NCI-H526 (cell line): ENCODE data around the gene ASL.
A peak's percentile ranks its signal among the peaks of the same experiment; 100 is the strongest.
"Not testable (repeated sequence)": the region's sequence is repeated elsewhere in the genome, so short reads cannot be mapped to it uniquely, and the experiment has no call there.

Experiments
- DNase-seq, 2 experiments: peaks; one replicate each; lab custom pipeline; 2025; lab: John Stamatoyannopoulos, UW

The ASL gene

GRCh38 chr7:66119245-66119850, 43.7 kb downstream of the ASL start:
- no peak for DNase-seq

- DNase-seq: no peak
Measured at GRCh38 chr7:66123175-66123528, 47.5 kb downstream of the ASL start.

- DNase-seq: not testable (repeated sequence)
Measured at GRCh38 chr7:66124569-66124861, 48.9 kb downstream of the ASL start.

- DNase-seq: no peak
Measured at GRCh38 chr7:66125052-66125694, 49.6 kb downstream of the ASL start.

- DNase-seq: not testable (repeated sequence)
Measured at GRCh38 chr7:66125781-66126352, 50.2 kb downstream of the ASL start.

GRCh38 chr7:66127172-66127571, 51.6 kb downstream of the ASL start:
- DNase-seq: not testable (repeated sequence)

GRCh38 chr7:66138994-66139752, 63.6 kb downstream of the ASL start:
- DNase-seq: no peak

- DNase-seq: peak in 1 of 2 experiments; percentile 28
Measured at GRCh38 chr7:66140924-66141323, 65.3 kb downstream of the ASL start.

- DNase-seq: no peak
Measured at GRCh38 chr7:66142334-66142733, 66.7 kb downstream of the ASL start.

GRCh38 chr7:66142996-66143395, 67.4 kb downstream of the ASL start:
- no peak for DNase-seq
